Transverse colon (tissue), 4 donors: ENCODE results near the gene TPSAB1. TPM values are rescaled to one million over a fixed set of nuclear protein-coding genes. Genes with fewer than 3 reads are reported as not detected.

ENCODE experiments used
- DNase-seq: peaks from one replicate; pipeline ENCODE4 v3.0.0-alpha.2; 2019
- H3K27ac ChIP-seq, 4 donors: fragments of 200-600 bp; sonication (generic); 2 replicates each; pipeline ENCODE4 v1.5.1; 2016 to 2018; ENCODE audit warnings: inconsistent platforms in 4 of 4
- H3K27me3 ChIP-seq: fragments of 200-600 bp; sonication (generic); 2 replicates; pipeline ENCODE4 v1.5.1; 2017; ENCODE audit warnings: inconsistent platforms
- H3K36me3 ChIP-seq, 4 donors: fragments of 200-600 bp; sonication (generic); 2 replicates each; pipeline ENCODE4 v1.5.1; 2017 to 2019; ENCODE audit warnings: inconsistent platforms in 4 of 4
- H3K4me1 ChIP-seq, 4 donors: fragments of 200-600 bp; sonication (generic); 2 replicates each; pipeline ENCODE4 v1.5.1; 2017 to 2020; ENCODE audit warnings: inconsistent platforms in 4 of 4
- H3K4me3 ChIP-seq, 4 donors: fragments of 200-600 bp; sonication (generic); 1 replicate in 1 of 4; 2 replicates in 3 of 4; pipeline versions ENCODE4 v1.5.1 to v1.6.1; 2017 to 2019; ENCODE audit warnings: inconsistent platforms in 4 of 4
- H3K9me3 ChIP-seq, 2 donors: fragments of 200-600 bp; sonication (generic); 2 replicates each; pipeline ENCODE4 v1.5.1; 2017 to 2019; ENCODE audit warnings: inconsistent platforms in 2 of 2
- EP300 ChIP-seq: sonication (generic); formaldehyde crosslinking; IDR thresholded peaks from one replicate; pipeline ENCODE4 v1.6.1; 2017; ENCODE audit warnings: antibody characterized with exemption, low read depth
- POLR2A ChIP-seq: fragments of 450-650 bp; IDR thresholded peaks from one replicate; pipeline ENCODE4 v1.6.1; 2016; ENCODE audit warnings: antibody characterized with exemption, mild to moderate bottlenecking, moderate library complexity
- POLR2AphosphoS5 ChIP-seq, 3 donors: sonication (generic); formaldehyde crosslinking; IDR thresholded peaks; one replicate each; pipeline ENCODE4 v1.6.1; 2016; ENCODE audit warnings: antibody characterized with exemption in 3 of 3
- WGBS, 2 donors: methylation state at CpG; one replicate each; pipeline ENCODE4 v1.1.5; 2018; ENCODE audit warnings: low coverage in 1 of 2; 5-methylcytosine and 5-hydroxymethylcytosine counted together
- in situ Hi-C, 4 donors: fragments of 200-750 bp; cut with MboI; loops; one replicate each; pipeline versions ENCODE4 v1.15.0 to v1.15.1; 2017; ENCODE audit warnings: low sequenced_read_pairs in 3 of 4, low pct_ligation_motif_present in 1 of 4, low pct_unique_long_range_greater_than_20kb in 1 of 4
- intact Hi-C: fragments of 100-400 bp; cut with DNase I; formaldehyde crosslinking; loops from one replicate; pipeline ENCODE4 v1.15.1; 2023; ENCODE audit warnings: low total_unique reads
- total RNA-seq, 4 donors: library from RNA; depleted of rRNA; stranded (reverse); fragments of >200 nt; gene quantifications; one replicate each; pipeline ENCODE4 v1.1.0, GENCODE V29; 2016
- TF ChIP-seq, protein P1 (sequence below), 5 experiments: fragments of 200-600 bp in 3 of 5; fragments of 450-650 bp in 2 of 5; sonication (generic) in 3 of 5; IDR thresholded peaks; 1 replicate in 2 of 5; 2 replicates in 3 of 5; pipeline ENCODE4 v1.5.1; 2016 to 2017; ENCODE audit warnings: antibody characterized with exemption in 5 of 5, inconsistent platforms in 3 of 5, mild to moderate bottlenecking in 2 of 5, moderate library complexity in 1 of 5

The TPSAB1 gene
- total RNA-seq, 4 donors from 2014 or later: 9.4 to 33.7 (median 23.8) TPM

DNA sequence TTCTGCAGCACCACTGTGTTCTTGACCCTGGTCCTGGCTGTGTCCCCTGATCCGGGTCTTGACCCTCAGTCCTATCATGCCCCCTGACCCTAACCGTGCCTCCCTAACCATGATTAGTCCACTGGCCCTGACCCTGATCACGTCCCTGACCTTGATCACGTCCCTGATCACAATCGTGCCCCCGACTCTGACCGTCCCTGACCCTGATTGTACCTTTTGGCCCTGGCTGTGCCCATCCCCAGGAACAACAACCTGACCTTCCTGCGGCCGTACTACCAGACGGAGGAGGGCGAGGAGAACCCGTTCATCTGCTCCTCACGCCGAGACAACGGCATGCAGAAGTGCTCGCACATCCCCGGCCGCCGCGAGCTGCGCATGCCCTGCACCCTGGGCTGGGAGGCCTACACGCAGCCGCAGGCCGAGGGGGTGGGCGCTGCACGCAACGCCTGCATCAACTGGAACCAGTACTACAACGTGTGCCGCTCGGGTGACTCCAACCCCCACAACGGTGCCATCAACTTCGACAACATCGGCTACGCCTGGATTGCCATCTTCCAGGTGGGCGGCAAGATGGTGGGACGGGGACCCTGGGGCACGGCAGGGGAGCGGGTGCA, 40.4 kb upstream of the TPSAB1 start:
- intact Hi-C loops: no loop called here
- no peak for TF ChIP-seq POLR2AphosphoS5 (IDR thresholded peaks at IDR 0.05)
- TF ChIP-seq POLR2A: no peak
- TF ChIP-seq, protein P1, sequence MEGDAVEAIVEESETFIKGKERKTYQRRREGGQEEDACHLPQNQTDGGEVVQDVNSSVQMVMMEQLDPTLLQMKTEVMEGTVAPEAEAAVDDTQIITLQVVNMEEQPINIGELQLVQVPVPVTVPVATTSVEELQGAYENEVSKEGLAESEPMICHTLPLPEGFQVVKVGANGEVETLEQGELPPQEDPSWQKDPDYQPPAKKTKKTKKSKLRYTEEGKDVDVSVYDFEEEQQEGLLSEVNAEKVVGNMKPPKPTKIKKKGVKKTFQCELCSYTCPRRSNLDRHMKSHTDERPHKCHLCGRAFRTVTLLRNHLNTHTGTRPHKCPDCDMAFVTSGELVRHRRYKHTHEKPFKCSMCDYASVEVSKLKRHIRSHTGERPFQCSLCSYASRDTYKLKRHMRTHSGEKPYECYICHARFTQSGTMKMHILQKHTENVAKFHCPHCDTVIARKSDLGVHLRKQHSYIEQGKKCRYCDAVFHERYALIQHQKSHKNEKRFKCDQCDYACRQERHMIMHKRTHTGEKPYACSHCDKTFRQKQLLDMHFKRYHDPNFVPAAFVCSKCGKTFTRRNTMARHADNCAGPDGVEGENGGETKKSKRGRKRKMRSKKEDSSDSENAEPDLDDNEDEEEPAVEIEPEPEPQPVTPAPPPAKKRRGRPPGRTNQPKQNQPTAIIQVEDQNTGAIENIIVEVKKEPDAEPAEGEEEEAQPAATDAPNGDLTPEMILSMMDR (IDR thresholded peaks at IDR 0.05): no peak
- no peak for TF ChIP-seq EP300
- WGBS, 2 donors: 79 to 93% methylated on average over 9 to 38 of the region's 38 CpGs
- Histone ChIP-seq H3K9me3 (no peaks in the 10 kb centered on the region), H3K36me3 (no peaks in the 10 kb centered on the region), H3K27me3 (no peaks in the 10 kb centered on the region), H3K4me3 (no peak overlapping the region), H3K27ac (no peak overlapping the region), H3K4me1 (no peaks in the 10 kb centered on the region)
- in situ Hi-C loops: no loop called here
- DNase-seq: no peak

DNA sequence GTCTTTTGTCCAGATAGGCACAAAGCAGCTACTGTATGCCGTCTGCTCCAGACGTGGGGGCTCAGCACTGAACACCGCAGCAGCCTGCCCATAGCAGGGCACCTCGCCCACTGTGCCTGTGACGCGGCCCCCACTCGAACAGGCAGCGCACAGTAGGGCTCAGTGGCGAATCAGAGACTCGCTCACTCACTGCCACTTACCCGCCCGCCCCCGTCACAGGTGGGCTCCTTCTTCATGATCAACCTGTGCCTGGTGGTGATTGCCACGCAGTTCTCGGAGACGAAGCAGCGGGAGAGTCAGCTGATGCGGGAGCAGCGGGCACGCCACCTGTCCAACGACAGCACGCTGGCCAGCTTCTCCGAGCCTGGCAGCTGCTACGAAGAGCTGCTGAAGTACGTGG, 39.1 kb upstream of the TPSAB1 start:
- H3K4me3 ChIP-seq: no peak overlapping the region
- H3K27me3 ChIP-seq: no peaks in the 10 kb centered on the region
- H3K4me1 ChIP-seq: no peaks in the 10 kb centered on the region
- WGBS, 2 donors: 86% methylated on average over 25 of the region's 25 CpGs; no CpG with 5 or more reads in 1 of the 2 donors
- TF ChIP-seq POLR2AphosphoS5 (IDR thresholded peaks at IDR 0.05) (no peak), EP300 (no peak), POLR2A (no peak)
- TF ChIP-seq, protein P1 (IDR thresholded peaks at IDR 0.05): no peak
- in situ Hi-C loops: no loop called here
- H3K27ac ChIP-seq: no peak overlapping the region
- intact Hi-C loops: no loop called here
- H3K36me3 ChIP-seq: no peaks in the 10 kb centered on the region
- DNase-seq: no peak
- H3K9me3 ChIP-seq: no peaks in the 10 kb centered on the region

DNA sequence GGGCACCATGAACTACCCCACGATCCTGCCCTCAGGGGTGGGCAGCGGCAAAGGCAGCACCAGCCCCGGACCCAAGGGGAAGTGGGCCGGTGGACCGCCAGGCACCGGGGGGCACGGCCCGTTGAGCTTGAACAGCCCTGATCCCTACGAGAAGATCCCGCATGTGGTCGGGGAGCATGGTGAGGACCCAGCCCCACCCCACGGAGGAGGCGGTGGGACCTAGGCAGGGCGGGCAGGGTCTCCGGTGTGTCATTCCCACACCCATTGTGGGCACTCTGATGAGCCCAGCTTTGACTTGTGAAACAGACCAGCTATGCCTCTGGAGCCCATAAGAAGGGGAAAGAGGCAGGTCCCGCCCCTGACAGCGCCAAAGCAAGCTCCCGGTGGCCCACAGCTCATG, 38.2 kb upstream of the TPSAB1 start:
- TF ChIP-seq EP300 (no peak), POLR2A (no peak), POLR2AphosphoS5 (IDR thresholded peaks at IDR 0.05) (no peak)
- TF ChIP-seq, protein P1 (IDR thresholded peaks at IDR 0.05): no peak
- in situ Hi-C loops: no loop called here
- WGBS, 2 donors: 88% methylated on average over 15 of the region's 18 CpGs; no CpG with 5 or more reads in 1 of the 2 donors

DNA sequence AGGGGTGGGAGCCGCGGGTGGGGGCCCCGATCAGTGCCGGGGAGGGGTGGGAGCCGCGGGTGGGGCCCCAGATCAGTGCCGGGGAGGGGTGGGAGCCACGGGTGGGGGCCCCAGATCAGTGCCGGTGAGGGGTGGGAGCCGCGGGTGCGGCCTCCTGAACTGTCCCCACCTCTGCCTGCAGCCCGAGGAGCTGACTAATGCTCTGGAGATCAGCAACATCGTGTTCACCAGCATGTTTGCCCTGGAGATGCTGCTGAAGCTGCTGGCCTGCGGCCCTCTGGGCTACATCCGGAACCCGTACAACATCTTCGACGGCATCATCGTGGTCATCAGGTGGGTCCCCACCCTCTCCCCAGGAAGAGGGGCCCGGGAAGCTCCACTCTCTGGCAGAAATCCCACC, 35.6 kb upstream of the TPSAB1 start:
- intact Hi-C loops (no loop called here), in situ Hi-C loops (no loop called here)
- no peak overlapping the region for H3K4me3 ChIP-seq
- no peaks in the 10 kb centered on the region for H3K27me3 ChIP-seq
- no peak overlapping the region for H3K27ac ChIP-seq
- DNase-seq: no peak
- no peaks in the 10 kb centered on the region for H3K36me3 ChIP-seq
- H3K4me1 ChIP-seq: no peaks in the 10 kb centered on the region
- no peaks in the 10 kb centered on the region for H3K9me3 ChIP-seq
- WGBS, 2 donors: 68% methylated on average over 15 of the region's 21 CpGs; no CpG with 5 or more reads in 1 of the 2 donors
- TF ChIP-seq, protein P1 (IDR thresholded peaks at IDR 0.05): no peak
- TF ChIP-seq POLR2AphosphoS5 (IDR thresholded peaks at IDR 0.05): no peak
- no peak for TF ChIP-seq EP300
- TF ChIP-seq POLR2A: no peak

More for the DNA sequence above, 38.2 kb upstream of the TPSAB1 start:
- H3K4me3 ChIP-seq: no peak overlapping the region
- no peaks in the 10 kb centered on the region for H3K9me3 ChIP-seq
- no peaks in the 10 kb centered on the region for H3K27me3 ChIP-seq
- H3K36me3 ChIP-seq: no peaks in the 10 kb centered on the region
- DNase-seq: no peak
- H3K27ac ChIP-seq: no peak overlapping the region
- no peaks in the 10 kb centered on the region for H3K4me1 ChIP-seq
- intact Hi-C loops: no loop called here
